HG03565 (cell line): Measurements from ENCODE around the gene ZNF804A.

Experiments
- ATAC-seq: cut with Tn5 transposase; IDR thresholded peaks from one replicate; pipeline ENCODE4 v1.9.1; 2021; ENCODE audit warnings: mild to moderate bottlenecking, moderate library complexity; ENCODE audit not compliant: unreplicated experiment

Gene ZNF804A

GRCh38 chr2:184923751-184924150 lies 325.4 kb downstream of the ZNF804A start:
- ATAC-seq, result no peak

DNA sequence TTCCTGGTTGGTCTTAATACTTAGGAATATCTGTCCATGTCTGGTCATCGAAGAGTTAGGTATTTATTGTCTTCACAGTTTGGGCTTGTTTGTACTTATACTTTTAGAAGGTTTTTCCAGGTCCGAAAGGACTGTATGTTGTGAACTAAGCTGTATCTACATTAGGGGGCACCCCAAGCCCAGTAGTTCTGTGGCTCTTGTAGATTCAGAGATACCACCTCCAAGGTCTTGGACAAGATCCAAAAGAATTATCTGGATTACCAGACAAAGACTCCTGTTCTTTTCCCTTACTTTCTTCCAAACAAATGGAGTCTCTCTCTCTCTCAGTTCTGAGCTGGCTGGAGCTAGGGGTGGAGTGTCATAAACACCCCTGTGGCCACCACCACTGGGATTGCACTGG lies 328.7 kb downstream of the ZNF804A start:
- no peak for ATAC-seq

DNA sequence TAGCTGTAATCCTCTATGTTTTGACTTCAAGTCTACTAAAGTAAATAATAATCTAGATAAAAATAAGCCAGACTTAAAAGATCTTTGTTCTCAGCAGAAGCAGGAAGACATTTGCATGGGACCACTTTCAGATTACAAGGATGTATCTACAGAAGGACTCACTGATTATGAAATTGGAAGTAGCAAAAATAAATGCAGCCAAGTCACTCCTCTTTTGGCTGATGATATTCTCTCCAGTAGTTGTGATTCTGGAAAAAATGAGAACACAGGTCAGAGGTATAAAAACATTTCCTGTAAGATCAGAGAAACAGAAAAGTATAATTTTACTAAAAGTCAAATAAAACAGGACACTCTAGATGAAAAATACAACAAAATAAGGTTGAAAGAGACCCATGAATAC lies 338.4 kb downstream of the ZNF804A start:
- no peak for ATAC-seq

DNA sequence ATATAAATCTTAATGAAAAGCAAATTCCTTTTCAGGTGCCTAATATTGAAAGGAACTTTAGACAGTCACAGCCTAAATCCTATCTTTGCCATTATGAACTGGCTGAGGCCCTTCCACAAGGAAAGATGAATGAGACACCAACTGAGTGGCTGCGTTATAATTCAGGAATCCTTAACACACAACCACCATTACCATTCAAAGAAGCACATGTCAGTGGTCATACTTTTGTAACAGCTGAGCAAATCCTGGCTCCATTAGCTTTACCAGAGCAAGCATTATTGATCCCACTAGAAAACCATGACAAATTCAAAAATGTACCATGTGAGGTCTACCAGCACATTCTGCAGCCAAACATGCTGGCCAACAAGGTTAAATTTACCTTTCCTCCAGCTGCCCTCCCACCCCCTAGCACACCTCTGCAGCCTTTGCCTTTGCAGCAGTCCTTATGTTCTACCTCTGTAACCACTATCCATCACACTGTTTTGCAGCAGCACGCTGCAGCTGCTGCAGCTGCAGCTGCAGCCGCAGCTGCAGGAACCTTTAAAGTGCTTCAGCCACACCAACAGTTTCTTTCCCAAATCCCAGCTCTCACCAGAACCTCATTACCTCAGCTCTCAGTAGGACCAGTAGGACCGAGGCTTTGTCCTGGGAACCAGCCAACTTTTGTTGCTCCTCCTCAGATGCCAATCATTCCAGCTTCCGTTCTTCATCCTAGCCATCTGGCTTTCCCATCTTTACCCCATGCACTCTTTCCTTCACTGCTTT lies 340.1 kb downstream of the ZNF804A start:
- ATAC-seq, result no peak

GRCh38 chr2:184945326-184945725 lies 347.0 kb downstream of the ZNF804A start:
- no peak for ATAC-seq

GRCh38 chr2:184945824-184946223 lies 347.5 kb downstream of the ZNF804A start:
- no peak for ATAC-seq

GRCh38 chr2:184956856-184957255 lies 358.5 kb downstream of the ZNF804A start:
- ATAC-seq, result no peak

DNA sequence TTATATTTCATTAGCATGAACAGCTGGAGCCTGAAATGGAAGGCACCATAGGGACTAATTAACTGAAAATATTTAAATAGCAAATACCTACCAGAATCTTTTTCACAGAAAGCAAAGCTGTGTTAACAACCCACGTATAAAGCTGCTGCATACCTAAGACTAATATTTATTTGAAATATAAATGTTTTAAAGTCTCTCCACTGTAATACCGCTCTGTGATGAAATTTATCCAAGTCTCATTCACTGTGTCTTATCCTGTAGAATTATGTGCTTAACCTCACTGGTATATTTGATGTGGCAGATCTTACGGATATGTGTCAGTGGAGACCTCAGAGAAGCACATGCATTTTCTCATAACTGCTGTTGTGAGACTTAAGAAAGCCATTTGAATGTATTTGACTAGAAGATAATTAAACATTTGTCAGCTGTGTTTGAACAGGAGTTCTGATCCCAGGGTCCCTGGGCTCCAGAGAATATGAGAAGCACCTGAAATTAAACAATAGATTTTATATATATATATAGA lies 373.3 kb downstream of the ZNF804A start:
- no peak for ATAC-seq
